Astrocyte of the spinal cord (primary cell): Measurements from ENCODE around the gene ZNF213.
"Not testable (repeated sequence)": the region's sequence is repeated elsewhere in the genome, so short reads cannot be mapped to it uniquely, and the experiment has no call there.

Experiments used
- DNase-seq: peaks from one replicate; pipeline ENCODE4 v3.0.0; 2011; ENCODE audit warnings: low read depth, low spot score
- H3K4me3 ChIP-seq: 2 replicates; pipeline ENCODE4 v1.5.1; 2011; ENCODE audit warnings: low read depth, mild to moderate bottlenecking, low read length, moderate library complexity
- CTCF ChIP-seq: IDR thresholded peaks from 2 replicates; pipeline ENCODE4 v1.5.1; 2012; ENCODE audit warnings: low read depth, mild to moderate bottlenecking, low read length, inconsistent platforms
- in situ Hi-C: cut with HindIII; loops from 2 replicates; pipeline ENCODE4 v1.10.0; 2017; ENCODE audit warnings: low sequenced_read_pairs

Gene ZNF213

GRCh38 chr16:3164121-3164991 is 29.5 kb downstream of the ZNF213 start:
- in situ Hi-C loops, result no loop called here
- H3K4me3 ChIP-seq, result no peak overlapping the region
- no peak for DNase-seq
- no peak for TF ChIP-seq CTCF

- DNase-seq, result no peak
- TF ChIP-seq CTCF, result no peak
- in situ Hi-C loops, result no loop called here
- H3K4me3 ChIP-seq, result no peak overlapping the region
Observed at GRCh38 chr16:3165111-3165822, 30.4 kb downstream of the ZNF213 start.

GRCh38 chr16:3166505-3166886 is 31.7 kb downstream of the ZNF213 start:
- in situ Hi-C loops, result no loop called here
- no peak for DNase-seq
- no peak overlapping the region for H3K4me3 ChIP-seq
- no peak for TF ChIP-seq CTCF

GRCh38 chr16:3168729-3169128 is 33.9 kb downstream of the ZNF213 start:
- in situ Hi-C loops, result not testable (repeated sequence)

GRCh38 chr16:3170440-3171180 is 35.8 kb downstream of the ZNF213 start:
- in situ Hi-C loops, result no loop called here
- H3K4me3 ChIP-seq, result peak overlapping the region; percentile 6
- TF ChIP-seq CTCF, result no peak
- DNase-seq, result no peak

More at GRCh38 chr16:3168729-3169128, 33.9 kb downstream of the ZNF213 start:
- not testable (repeated sequence) for DNase-seq, H3K4me3 ChIP-seq

GRCh38 chr16:3171181-3171854 is 36.5 kb downstream of the ZNF213 start:
- DNase-seq, result no peak

More at GRCh38 chr16:3171181-3171854, 36.5 kb downstream of the ZNF213 start:
- H3K4me3 ChIP-seq, result peak overlapping the region; percentile 6
- no peak for TF ChIP-seq CTCF
- in situ Hi-C loops, result no loop called here
